DMS 273 (cell line): ENCODE measurements around the gene TMEM186.
"Not testable (repeated sequence)": the region's sequence is repeated elsewhere in the genome, so short reads cannot be mapped to it uniquely, and the experiment has no call there.

ENCODE experiments used
- DNase-seq: peaks from one replicate; lab custom pipeline; 2025; ENCODE audit not compliant: unreplicated experiment; lab: John Stamatoyannopoulos, UW

TMEM186 gene, protein sequence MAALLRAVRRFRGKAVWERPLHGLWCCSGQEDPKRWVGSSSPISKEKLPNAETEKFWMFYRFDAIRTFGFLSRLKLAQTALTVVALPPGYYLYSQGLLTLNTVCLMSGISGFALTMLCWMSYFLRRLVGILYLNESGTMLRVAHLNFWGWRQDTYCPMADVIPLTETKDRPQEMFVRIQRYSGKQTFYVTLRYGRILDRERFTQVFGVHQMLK

DNA sequence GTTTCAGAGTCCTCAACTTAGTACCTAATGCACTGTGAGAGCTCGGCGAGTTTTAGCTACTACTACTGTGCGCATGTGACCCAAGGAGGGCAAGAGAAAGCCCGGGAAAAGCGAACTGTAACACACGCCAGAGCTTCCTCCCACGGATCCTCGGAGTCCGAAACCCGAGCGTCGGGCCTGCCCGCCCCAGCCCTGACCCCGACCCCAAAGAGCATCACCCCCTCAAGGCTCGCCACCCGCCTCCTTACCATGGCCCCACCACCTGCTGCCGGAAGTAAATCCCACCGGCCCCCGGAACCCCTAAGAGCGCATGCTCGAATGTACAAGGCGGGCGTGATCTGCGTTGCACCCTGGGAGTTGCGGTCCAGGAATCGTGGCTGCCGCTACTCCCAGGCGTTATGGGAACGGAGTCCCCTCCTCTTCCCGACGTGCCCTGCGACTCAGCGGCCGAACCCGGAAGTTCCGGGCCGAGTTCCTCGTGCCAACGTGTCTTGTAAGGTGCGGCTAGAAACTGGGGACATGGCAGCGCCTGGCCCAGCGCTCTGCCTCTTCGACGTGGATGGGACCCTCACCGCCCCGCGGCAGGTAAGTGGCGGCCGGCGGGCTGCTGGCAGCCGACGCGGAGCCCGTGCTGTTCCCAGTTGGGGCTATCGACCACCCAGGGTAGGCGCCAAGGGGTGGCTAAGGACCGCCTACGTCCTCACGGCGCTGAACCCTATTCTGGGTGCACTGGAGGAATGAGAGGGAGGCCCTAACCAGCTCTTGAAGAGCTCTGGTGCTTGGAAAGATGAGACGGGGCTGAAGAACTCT, at the start of gene TMEM186, which contains the start of gene PMM2:
TSS of gene TMEM186 (minus strand) at position 276 of the 810 bp plus-strand sequence. CDS start at position 251, 25 bp downstream.
TSS of gene PMM2 (plus strand) at position 476 of the 810 bp plus-strand sequence. CDS start at position 520, 44 bp downstream.
- DNase-seq = peak; percentile 99

DNA sequence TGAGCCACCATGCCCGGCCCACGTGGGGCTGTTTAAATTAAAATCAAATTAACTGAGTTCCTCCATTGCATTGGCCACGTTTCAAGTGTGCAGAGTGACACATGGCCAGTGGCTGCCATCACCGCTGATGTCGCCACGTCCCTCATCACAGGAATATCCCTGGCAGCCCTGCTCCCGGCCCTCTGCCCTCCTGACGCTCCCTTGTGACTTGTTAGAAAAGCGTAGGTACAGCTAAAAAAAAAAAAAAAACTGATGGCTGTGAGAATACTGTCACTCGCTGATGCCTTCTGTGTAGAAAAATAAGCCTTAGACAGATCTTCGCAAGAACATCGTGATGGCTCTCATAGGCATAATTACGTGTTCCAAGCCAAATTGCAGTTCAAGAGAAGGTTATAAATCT, 49.7 kb upstream of the TMEM186 start:
- DNase-seq = peak; percentile 53

DNA sequence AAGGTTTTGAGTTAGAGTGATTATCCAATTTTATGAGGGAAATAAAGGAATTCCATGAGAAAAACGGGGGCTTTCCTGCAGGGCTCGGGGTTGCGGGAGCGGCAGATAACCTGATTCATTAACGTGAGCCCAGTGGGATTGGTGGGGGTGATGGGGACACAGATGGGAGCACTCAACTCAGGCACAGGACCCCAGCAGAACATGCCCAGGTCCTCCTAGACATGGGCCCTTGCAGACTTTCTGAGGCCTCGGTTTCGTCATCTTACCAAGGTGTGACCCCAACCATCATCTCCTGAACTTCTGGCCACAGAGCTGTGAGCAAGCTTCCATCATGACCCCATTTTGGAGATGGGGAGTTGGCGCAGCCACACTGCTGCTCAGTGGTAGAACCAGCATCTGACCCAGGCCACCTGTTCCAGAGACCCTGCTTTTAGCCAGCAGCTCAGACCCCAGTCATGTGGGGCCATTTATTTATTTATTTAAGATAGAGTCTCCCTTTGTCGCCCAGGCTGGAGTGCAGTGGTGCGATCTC, 49.0 kb upstream of the TMEM186 start:
- no peak for DNase-seq

- DNase-seq = no peak
Measured at GRCh38 chr16:8845699-8846298, 48.4 kb upstream of the TMEM186 start.

DNA sequence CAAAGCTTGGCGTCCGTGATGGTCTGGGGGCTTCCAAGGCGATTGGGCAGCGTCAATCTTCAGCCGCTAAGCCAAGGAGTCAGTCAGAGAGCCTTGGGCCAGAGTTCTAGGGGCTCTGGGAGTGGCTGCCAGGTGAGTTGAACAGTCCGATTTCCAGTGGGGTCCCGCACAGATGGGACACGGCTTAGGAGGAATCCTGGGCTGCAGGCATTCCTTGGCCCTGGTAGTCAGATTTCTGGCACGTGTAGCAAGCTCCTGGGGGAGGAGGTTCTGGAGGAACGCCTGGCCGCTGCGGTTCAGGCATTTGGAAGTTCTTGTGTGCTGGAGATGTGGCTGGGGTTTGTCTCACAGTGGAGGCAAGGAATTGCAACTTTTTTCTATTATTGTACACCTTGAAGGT, 45.9 kb upstream of the TMEM186 start:
- DNase-seq = not testable (repeated sequence)

- DNase-seq = peak; percentile 65
Measured at GRCh38 chr16:8842016-8842415, 44.6 kb upstream of the TMEM186 start.

GRCh38 chr16:8837594-8837993, 40.2 kb upstream of the TMEM186 start:
- DNase-seq = not testable (repeated sequence)

DNA sequence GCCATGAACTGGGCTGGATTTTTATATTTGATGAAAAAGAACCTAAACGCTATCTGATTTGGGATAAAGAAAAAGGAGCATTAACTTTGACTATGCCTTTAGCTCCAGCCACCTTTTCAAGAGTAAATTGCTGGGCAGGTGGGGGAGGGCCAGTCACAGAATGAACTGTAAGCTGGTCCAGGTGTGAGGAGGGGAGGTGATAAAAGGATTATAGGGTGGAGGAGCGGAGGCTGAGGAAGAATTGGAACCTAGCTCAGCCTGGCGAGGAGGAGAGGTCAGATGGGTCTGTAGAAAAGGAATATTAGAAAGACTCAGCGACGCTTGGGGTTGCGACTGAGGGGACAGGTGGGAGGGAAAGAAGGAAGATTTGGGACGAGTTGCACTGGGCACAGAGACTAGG, 39.4 kb upstream of the TMEM186 start:
- DNase-seq = not testable (repeated sequence)

DNA sequence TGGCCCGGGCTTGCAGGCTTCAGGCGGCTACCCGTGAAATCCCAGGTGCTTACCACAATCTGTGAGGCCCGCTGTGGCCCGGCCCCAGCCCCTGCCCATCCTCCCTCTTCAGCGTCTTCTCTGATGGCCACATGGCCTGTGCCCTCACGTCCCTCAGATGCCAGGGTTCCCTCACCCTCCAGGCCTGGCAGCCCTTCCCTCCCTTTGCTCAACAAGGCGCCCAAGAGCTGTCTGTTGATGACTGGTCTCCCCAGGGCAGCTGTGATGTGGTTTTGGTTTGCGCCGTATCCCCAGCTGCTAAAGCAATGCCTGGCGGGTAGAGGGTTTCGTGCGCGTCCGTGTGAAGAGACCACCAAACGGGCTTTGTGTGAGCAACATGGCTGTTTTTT, 35.3 kb upstream of the TMEM186 start:
- DNase-seq = no peak

GRCh38 chr16:8831871-8832716, 34.7 kb upstream of the TMEM186 start:
- no peak for DNase-seq

- DNase-seq = no peak
Measured at GRCh38 chr16:8831450-8831849, 34.0 kb upstream of the TMEM186 start.

DNA sequence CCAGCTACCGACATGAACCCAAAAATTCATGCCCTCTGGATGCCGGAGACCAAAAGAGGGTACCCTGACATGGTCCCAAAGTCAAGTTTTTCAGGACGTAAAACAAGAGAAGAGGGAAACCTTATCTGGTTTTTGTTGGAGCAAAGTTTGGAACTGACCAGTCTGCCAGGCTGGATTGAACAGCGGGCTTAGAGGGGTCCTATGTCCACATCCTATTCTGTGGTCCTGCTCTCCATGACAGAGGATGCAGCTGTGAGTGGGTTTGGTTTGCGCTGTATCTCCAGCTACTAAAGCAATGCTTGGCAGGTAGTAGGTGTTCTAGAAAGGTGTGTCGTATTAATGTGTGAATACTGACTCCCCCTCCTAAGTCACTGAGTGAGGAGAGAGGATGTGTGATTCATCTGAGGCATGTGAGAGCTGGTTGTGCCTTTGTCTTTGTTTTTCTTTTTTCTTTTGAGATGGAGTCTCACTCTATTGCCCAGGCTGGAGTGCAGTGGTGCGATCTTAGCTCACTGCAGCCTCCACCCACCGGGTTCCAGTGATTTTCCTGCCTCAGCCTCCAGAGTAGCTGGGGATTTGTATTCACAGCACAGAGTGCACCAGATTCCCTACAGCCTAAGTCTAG, 31.2 kb upstream of the TMEM186 start:
- no peak for DNase-seq

DNA sequence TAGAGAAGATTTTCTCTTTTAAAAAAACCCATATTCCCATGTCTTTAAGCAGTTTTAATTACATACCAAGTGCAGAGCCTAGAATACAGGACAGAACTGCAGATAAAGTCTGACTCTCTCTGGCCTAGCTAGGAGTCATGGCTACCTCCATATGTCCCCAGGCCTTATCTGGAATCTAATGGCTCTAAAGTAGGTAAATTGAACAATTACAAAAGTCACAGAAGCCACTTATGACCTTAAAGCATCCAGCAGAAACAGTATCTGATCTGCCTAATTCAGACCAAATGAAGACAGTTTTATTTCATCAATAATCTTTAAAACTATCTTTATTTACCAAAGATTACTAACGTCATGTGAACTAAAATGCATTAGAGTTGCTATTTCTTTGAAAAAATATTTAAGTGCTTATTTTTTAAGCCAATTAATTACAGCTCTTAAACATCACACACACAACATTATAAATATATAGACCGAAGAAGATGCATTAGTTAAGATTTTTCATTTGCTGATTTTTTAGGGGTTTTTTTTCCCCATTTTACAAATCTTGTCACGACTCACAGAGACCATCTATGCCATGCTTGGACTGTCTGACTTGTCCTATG, 28.9 kb upstream of the TMEM186 start:
- DNase-seq = no peak

GRCh38 chr16:8822403-8822802, 25.0 kb upstream of the TMEM186 start:
- no peak for DNase-seq

GRCh38 chr16:8819411-8820034, 22.1 kb upstream of the TMEM186 start:
- no peak for DNase-seq

GRCh38 chr16:8818504-8819270, 21.2 kb upstream of the TMEM186 start:
- DNase-seq = no peak

- DNase-seq = no peak
Measured at GRCh38 chr16:8816967-8817655, 19.7 kb upstream of the TMEM186 start.
